ENCODE data around the gene ZFAND3. TPM values are rescaled to one million over a fixed set of nuclear protein-coding genes. Genes with fewer than 3 reads are reported as not detected.

ZFAND3 gene
- total and polyA plus RNA-seq, 2 donors (not counting 3 experiments of a cell fraction or from before 2014, with no cell fraction given) = 15.4 to 54.2 TPM

DNA sequence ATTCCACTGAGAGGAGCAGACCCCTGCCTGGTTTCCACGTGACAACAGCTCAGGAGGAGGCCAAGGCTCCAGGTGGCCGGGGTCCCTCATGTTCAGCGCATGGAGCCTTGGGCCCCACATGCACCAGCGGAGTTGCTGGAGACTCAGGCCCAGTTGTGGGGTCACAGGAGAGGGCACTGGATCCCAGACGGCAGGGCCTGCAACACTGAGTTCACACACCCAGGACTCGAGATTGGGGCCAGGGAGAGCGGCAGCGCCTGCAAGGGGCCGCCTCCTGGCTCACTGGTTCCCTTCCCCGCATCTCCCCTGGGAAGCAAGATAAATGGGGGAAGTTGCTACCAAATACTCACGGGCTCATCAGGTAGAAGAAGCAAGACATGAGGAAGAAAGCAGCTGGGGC is 348.1 kb downstream of the ZFAND3 start:
- no peak overlapping the region for H3K27ac ChIP-seq (ENCODE audit: insufficient read depth, low read depth, low read length)
- H4K20me1 ChIP-seq (replicated peaks; ENCODE audit: control insufficient read depth, extremely low read depth, insufficient read depth, low read length) = no peaks in the 10 kb centered on the region
- H3K79me2 ChIP-seq (ENCODE audit: control insufficient read depth, insufficient read depth, low read length) = no peaks in the 10 kb centered on the region
- DNase-seq (ENCODE audit: low read depth, low spot score) (no peak), FAIRE-seq (no peak)
- dilution Hi-C loops (cut with MboI; ENCODE audit: extremely low pct_ligation_motif_present, low sequenced_read_pairs) = no loop called here
- H3K9ac ChIP-seq (replicated peaks; ENCODE audit: extremely low read depth, insufficient read depth, low read length) = no peak overlapping the region
- ChIA-PET CTCF (interaction anchor here (1.0 kb wide), 1 partner anchor 376 kb away, joined by 3 read pairs; no protein-coding TSS in a partner anchor), POLR2A (no interaction called here)
- H2AFZ ChIP-seq (ENCODE audit: low read depth, low read length) = no peak overlapping the region
- TF ChIP-seq POLR2A (IDR thresholded peaks at IDR 0.05; ENCODE audit: low read depth, low read length) (no peak), POLR2AphosphoS5 (IDR thresholded peaks at IDR 0.05; ENCODE audit: insufficient read depth, low read depth, low read length) (no peak), GATA2 (IDR thresholded peaks at IDR 0.05; ENCODE audit: insufficient read depth, insufficient read length, low read depth, low read length) (no peak), EZH2 (IDR thresholded peaks at IDR 0.05; ENCODE audit: borderline replicate concordance, low read depth, low read length, severe bottlenecking) (no peak), FOS (IDR thresholded peaks at IDR 0.05; ENCODE audit: borderline replicate concordance, insufficient read depth, low read length) (no peak), MYC (IDR thresholded peaks at IDR 0.05; ENCODE audit: low read depth, low read length) (no peak)
- TF ChIP-seq, protein P1, sequence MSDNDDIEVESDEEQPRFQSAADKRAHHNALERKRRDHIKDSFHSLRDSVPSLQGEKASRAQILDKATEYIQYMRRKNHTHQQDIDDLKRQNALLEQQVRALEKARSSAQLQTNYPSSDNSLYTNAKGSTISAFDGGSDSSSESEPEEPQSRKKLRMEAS (IDR thresholded peaks at IDR 0.05; ENCODE audit: insufficient read depth, insufficient read length) = no peak
- TF ChIP-seq, protein P2, sequence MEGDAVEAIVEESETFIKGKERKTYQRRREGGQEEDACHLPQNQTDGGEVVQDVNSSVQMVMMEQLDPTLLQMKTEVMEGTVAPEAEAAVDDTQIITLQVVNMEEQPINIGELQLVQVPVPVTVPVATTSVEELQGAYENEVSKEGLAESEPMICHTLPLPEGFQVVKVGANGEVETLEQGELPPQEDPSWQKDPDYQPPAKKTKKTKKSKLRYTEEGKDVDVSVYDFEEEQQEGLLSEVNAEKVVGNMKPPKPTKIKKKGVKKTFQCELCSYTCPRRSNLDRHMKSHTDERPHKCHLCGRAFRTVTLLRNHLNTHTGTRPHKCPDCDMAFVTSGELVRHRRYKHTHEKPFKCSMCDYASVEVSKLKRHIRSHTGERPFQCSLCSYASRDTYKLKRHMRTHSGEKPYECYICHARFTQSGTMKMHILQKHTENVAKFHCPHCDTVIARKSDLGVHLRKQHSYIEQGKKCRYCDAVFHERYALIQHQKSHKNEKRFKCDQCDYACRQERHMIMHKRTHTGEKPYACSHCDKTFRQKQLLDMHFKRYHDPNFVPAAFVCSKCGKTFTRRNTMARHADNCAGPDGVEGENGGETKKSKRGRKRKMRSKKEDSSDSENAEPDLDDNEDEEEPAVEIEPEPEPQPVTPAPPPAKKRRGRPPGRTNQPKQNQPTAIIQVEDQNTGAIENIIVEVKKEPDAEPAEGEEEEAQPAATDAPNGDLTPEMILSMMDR (IDR thresholded peaks at IDR 0.05; ENCODE audit: extremely low read depth in 1 of 2, insufficient read depth in 1 of 2, low read depth in 1 of 2, low read length in 2 of 2) = no peak
- H3K27me3 ChIP-seq (ENCODE audit: control insufficient read depth in 2 of 2, insufficient read depth in 2 of 2, low read length in 2 of 2) = no peaks in the 10 kb centered on the region
- H3K4me3 ChIP-seq (replicated peaks in 1 of 3; ENCODE audit: insufficient read depth in 1 of 3, low read depth in 1 of 3, low read length in 3 of 3) = no peak overlapping the region
- no peaks in the 10 kb centered on the region for H3K4me1 ChIP-seq (ENCODE audit: control insufficient read depth, extremely low read depth, insufficient read depth, low read length)
- H3K9me3 ChIP-seq (replicated peaks; ENCODE audit: control insufficient read depth, insufficient read depth, low read length) = no peaks in the 10 kb centered on the region
- H3K9me1 ChIP-seq (replicated peaks; ENCODE audit: control insufficient read depth, extremely low read depth, insufficient read depth, low read length) = no peaks in the 10 kb centered on the region
- no TSS peak for BruUV-seq (replicated peaks)
- no peak overlapping the region for H3K4me2 ChIP-seq (ENCODE audit: insufficient read depth, low read length)
- no peaks in the 10 kb centered on the region for H3K36me3 ChIP-seq (ENCODE audit: control insufficient read depth in 2 of 2, extremely low read depth in 1 of 2, insufficient read depth in 2 of 2, low read length in 2 of 2)
- intact Hi-C loops (cut with micrococcal nuclease) = no loop called here
